GM18870 (cell line): ENCODE results near the gene ZFYVE28.

Experiments
- ATAC-seq: cut with Tn5 transposase; IDR thresholded peaks from one replicate; pipeline ENCODE4 v1.9.1; 2021; ENCODE audit warnings: moderate library complexity; ENCODE audit not compliant: unreplicated experiment

Gene ZFYVE28

DNA sequence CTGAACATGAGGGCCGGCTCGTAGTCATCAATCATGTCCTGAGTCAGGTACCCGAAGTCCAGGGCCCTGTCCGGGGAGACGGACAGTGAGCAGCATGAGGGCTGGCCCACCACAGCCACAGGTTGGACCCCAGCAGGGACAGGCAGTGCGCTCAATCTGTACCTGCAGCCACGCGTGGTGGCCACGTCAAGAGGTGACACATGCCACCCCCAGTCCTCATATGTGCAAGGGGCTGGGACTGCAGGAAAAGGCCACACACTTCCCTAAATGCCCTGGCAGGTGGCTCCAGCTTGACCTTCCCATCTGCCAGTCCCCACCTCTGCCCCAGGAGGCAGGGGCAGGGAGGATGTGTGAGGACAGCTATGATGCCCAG is 82.7 kb downstream of the ZFYVE28 start:
- no peak for ATAC-seq

GRCh38 chr4:2334826-2335728 is 83.4 kb downstream of the ZFYVE28 start:
- ATAC-seq: no peak

DNA sequence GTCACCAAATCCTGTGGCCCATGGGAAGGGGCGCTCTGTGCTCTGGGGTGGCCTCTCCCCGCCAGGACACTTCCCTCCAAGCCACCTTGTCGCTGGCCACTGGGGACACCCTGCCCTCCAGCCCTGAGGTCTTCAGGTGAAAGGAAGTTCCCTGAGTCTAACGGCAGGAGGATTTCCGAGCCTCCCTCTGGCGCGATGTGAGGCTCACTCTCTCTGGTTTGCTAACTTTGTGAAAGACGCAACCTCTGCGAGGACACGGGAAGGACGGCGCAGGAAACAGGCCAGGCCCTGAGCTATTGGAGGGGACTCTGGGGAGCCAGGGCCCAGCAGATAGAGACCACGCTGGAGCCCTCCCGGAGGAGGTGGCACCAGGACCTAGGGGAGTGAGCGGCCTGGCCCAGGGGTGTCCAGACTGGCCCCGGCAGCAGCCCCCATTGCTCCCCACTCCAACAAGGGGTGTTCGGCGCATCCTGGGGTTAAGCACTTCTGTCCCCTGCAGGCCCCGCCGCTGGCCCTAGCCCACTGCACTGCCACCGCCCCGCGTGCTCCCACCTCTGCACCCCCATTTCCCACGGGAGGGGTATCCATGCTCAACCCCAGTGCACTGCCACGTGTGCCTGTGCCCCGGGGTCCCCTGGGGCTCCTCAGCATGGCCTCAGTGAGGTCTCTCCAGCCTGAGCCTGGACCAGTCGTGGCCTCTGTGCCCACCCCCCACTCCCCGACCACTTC is 84.4 kb downstream of the ZFYVE28 start:
- ATAC-seq: no peak

- no peak for ATAC-seq
Observed at GRCh38 chr4:2333356-2333841, 85.0 kb downstream of the ZFYVE28 start.

DNA sequence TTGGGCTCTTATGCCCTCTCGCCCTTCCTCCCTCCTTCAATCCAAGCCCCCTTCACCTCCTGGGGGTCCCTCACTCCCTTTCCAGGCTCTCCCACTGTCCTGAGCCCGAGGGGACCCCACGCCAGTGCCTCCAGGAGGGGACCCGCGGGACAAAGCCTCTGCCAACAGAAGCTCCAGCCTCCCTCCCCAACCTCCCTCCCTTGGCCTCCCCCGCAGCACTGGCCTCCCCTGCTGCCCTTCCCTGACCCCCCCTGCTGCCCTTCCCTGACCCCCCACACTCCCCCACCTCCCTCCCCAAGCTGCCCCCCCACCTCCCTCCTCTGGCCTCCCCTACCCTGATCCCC is 85.5 kb downstream of the ZFYVE28 start:
- no peak for ATAC-seq

GRCh38 chr4:2332201-2332975 is 86.1 kb downstream of the ZFYVE28 start:
- no peak for ATAC-seq

DNA sequence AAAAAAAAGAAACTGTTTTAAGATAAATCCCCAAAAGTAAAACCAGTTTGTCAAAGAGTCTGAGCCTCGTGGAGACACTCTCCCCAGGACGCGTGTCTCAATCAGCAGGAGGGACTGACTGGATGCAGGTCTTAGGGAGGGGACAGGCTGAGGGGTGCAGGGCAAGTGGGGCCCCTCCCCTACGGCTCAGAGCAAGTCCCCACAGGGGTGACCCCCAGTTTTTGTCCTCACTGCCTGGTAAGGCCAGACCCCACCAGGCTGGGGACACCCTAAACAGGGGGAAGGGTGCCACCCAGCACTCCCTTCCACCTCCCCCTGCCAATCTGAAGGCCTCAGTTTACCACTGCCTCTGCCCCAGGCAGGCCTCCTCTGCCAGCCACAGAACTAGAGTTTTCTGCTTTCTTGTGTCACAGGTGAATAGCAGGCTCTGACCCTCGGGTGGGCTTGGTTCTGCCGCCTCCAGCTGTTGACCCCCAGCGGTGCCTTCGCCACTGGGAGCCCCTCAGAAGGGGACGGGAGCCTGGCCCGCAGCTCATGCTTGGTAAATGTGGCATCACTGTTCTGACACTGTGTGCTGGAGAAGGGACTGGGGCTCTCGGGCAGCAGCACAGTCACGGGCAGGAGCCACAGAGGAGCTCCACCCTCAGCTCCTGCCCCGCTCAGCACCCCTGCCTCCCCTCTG is 86.8 kb downstream of the ZFYVE28 start:
- no peak for ATAC-seq

DNA sequence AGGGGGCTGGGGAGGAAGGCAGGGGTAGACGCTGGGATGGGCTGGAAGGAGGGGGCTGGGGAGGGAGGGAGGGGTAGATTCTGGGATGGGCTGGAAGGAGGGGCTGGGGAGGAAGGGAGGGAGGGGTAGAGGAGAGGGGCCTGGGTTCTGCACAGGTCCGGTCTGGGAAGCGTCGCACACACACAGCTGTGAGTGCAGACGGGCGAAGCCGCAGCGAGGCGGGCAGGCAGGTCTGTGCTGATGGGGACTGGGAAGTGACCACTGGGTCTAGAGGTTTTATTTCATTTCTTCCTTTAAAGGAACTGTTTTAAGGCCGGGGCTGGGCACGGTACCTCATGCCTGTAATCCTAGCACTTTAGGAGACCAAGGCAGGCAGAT is 87.4 kb downstream of the ZFYVE28 start:
- no peak for ATAC-seq

DNA sequence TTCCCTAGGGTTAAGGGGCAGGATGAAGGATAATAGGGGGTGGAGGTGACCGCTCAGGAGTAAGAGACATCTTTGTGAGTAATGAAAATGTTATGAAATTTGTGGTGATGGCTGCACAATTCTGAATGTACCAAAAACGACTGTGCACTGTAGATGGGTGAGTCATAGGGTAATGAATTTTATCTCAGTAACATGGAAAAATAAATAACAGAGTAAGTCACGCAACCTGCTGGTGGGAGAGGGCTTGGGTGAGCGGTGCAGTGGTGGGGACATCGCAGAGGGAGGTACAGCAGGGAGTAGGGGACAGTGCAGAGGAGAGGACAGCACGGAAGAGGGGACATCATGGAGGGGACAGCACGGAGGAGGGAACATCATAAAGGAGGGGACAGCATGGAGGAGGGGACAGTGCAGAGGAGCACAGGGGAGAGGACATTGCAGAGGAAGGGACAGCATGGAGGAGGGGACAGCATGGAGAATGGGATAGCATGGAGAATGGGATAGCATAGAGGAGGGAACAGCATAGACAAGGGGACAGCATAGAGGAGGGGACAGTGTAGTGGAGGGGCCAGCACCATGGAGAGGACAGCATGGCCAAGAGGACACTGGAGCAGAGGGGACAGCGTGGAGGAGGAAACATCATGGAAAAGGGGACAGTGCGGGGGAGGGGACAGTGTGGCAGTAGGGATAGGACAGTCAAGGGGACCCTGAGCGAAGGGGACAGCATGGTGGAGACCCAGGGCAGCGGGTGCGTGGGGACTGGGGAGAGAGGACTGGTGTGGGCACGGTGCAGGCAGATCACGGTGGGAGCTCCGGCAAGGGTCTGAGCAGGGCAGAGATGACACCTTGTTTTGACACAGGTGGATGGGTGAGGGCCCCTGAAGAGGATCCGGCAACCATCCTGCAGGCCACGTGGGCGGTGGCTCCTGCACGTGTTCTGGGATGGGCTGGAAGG is 88.1 kb downstream of the ZFYVE28 start:
- no peak for ATAC-seq

- no peak for ATAC-seq
Observed at GRCh38 chr4:2327579-2327978, 90.9 kb downstream of the ZFYVE28 start.

- no peak for ATAC-seq
Observed at GRCh38 chr4:2324891-2325290, 93.6 kb downstream of the ZFYVE28 start.

DNA sequence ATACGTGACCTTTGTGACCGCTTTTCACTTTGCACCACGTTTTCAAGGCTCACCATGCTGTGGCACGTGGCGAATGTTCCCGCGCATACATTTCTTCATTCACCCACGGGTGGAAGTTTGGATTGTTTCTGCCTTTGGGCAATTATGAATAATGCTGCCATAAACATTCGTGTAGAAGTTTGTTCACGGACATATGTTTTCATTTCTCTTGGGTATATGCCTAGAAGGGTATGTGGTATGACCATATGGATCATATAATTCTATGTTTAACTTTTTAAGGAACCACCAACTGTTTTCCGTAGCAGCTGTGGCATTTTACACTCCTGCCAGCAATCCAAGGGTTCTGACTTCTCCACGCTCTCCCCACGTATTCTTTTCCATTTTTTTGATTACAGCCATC is 95.6 kb downstream of the ZFYVE28 start:
- ATAC-seq: no peak

DNA sequence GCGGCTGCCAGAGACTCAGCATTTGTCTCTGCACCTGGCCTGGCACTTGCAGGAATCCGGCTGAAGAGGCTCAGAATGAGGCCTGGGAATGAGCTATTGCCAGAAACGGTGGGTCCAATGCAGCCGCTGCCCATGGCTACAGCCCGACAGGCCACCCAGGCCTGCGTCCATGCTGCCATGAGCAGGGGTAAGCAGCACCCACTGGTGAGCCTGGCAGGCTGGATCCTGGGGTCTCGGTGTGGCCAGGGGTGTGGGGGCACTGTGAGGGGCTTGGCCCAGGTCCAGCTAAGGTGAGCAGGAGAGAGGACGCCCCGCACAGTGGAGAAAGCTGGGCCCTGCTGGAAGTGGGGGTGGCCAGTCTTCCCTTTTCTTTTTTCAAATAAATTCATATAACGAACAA is 96.2 kb downstream of the ZFYVE28 start:
- no peak for ATAC-seq

- no peak for ATAC-seq
Observed at GRCh38 chr4:2321279-2322196, 96.9 kb downstream of the ZFYVE28 start.

DNA sequence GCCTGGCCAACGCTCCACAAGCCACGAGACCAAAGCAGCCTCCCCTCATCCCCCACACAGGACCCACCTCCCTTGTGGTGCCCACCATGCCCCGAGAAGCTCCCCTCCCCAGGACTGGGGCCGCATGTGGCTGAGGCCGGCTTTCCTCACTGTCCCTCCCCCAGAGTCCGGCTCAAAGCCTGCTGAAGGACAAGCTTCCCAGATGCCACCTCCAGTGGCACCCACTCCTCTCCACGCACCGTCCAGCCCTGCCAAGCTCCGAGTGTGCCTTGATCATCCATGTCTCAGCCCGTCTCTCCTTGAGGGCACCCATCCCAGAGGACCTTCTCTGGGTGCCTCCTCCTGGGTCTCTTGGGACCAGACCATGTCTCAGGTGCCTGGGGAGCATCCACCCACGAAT is 97.7 kb downstream of the ZFYVE28 start:
- no peak for ATAC-seq

- ATAC-seq: no peak
Observed at GRCh38 chr4:2320152-2320551, 98.3 kb downstream of the ZFYVE28 start.

DNA sequence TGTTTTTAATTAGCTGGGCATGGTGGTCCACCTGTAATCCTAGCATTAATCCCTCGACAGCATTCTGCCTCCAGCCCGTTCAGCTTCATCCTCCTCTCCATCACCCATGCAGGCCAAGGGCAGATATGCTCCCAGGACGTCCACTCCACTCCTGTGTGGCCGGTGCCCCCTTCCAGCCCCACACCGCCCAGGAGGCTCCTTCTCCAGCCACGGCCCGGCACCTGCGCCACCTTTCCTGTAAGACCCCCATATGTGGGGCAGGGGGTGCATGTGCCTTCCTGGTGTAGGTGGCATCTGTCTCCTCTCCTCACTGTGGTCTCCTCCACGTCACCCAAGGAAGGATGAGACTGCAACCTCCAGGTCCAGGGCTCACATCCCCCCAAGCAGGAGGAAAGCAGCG is 99.6 kb downstream of the ZFYVE28 start:
- no peak for ATAC-seq

- ATAC-seq: no peak
Observed at GRCh38 chr4:2318476-2318875, 100.0 kb downstream of the ZFYVE28 start.

DNA sequence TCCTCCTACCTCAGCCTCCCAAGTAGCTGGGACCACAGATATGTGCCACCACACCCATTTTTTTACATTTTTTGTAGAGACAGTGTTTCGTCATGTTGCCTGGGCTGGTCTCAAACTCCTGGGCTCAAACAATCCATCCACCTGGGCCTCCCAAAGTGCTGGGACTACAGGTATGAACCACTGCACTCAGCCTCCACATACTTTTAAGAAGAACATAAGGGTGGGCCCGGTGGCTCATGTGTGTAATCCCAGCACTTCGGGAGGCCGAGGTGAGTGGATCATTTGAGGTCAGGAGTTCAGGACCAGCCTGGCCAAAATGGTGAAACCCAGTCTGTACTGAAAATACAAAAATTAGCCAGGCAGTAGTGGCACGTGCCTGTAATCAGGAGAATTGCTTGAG is 105.1 kb downstream of the ZFYVE28 start:
- no peak for ATAC-seq
